BLaER1 (cell line): ENCODE data around the gene PPP1R15B.

Experiments used
- H3K27ac ChIP-seq: shearing (Covaris generic); formaldehyde crosslinking; 2 replicates; pipeline ENCODE4 v1.8.1; 2022
- H3K27me3 ChIP-seq: shearing (Covaris generic); formaldehyde crosslinking; 2 replicates; pipeline ENCODE4 v1.8.1; 2022
- H3K36me3 ChIP-seq: shearing (Covaris generic); formaldehyde crosslinking; 2 replicates; pipeline ENCODE4 v1.8.1; 2022
- H3K4me1 ChIP-seq: shearing (Covaris generic); formaldehyde crosslinking; 2 replicates; pipeline ENCODE4 v1.8.1; 2022
- H3K4me2 ChIP-seq: shearing (Covaris generic); formaldehyde crosslinking; 2 replicates; pipeline ENCODE4 v1.8.1; 2022
- H3K4me3 ChIP-seq: shearing (Covaris generic); formaldehyde crosslinking; 2 replicates; pipeline ENCODE4 v1.8.1; 2022
- H3K9ac ChIP-seq: shearing (Covaris generic); formaldehyde crosslinking; 2 replicates; pipeline ENCODE4 v1.8.1; 2022
- H3K9me3 ChIP-seq: shearing (Covaris generic); formaldehyde crosslinking; 2 replicates; pipeline ENCODE4 v1.8.1; 2022
- H4K20me1 ChIP-seq: shearing (Covaris generic); formaldehyde crosslinking; 2 replicates; pipeline ENCODE4 v1.8.1; 2022
- Cebpa-rat ChIP-seq: shearing (Covaris generic); IDR thresholded peaks from 2 replicates; pipeline ENCODE4 v1.8.1; 2022

Gene PPP1R15B

GRCh38 chr1:204445860-204446412 is 34.3 kb upstream of the PPP1R15B start:
- H3K4me3 ChIP-seq, result no peak overlapping the region
- TF ChIP-seq Cebpa-rat, result no peak
- peaks cover 54% of the 10 kb centered on the region for H3K4me1 ChIP-seq
- H3K9me3 ChIP-seq, result no peaks in the 10 kb centered on the region
- H3K27ac ChIP-seq, result no peak overlapping the region
- no peaks in the 10 kb centered on the region for H4K20me1 ChIP-seq
- H3K27me3 ChIP-seq, result no peaks in the 10 kb centered on the region
- peaks cover 91% of the 10 kb centered on the region for H3K36me3 ChIP-seq
- no peak overlapping the region for H3K9ac ChIP-seq
- peak overlapping the region; percentile 43 for H3K4me2 ChIP-seq

- Histone ChIP-seq H4K20me1 (no peaks in the 10 kb centered on the region), H3K27me3 (no peaks in the 10 kb centered on the region), H3K27ac (no peak overlapping the region), H3K4me2 (no peak overlapping the region), H3K4me3 (no peak overlapping the region), H3K36me3 (peaks cover 94% of the 10 kb centered on the region), H3K4me1 (peaks cover 35% of the 10 kb centered on the region), H3K9ac (no peak overlapping the region), H3K9me3 (no peaks in the 10 kb centered on the region)
- no peak for TF ChIP-seq Cebpa-rat
Observed at GRCh38 chr1:204443871-204444581, 32.4 kb upstream of the PPP1R15B start.

- Histone ChIP-seq H3K27me3 (no peaks in the 10 kb centered on the region), H3K4me2 (no peak overlapping the region), H3K36me3 (peaks cover 94% of the 10 kb centered on the region), H3K9me3 (no peaks in the 10 kb centered on the region), H3K4me3 (no peak overlapping the region), H3K9ac (no peak overlapping the region), H3K27ac (no peak overlapping the region), H3K4me1 (peaks cover 27% of the 10 kb centered on the region), H4K20me1 (no peaks in the 10 kb centered on the region)
- no peak for TF ChIP-seq Cebpa-rat
Observed at GRCh38 chr1:204443260-204443619, 31.6 kb upstream of the PPP1R15B start.

- no peaks in the 10 kb centered on the region for H3K9me3 ChIP-seq
- no peaks in the 10 kb centered on the region for H3K27me3 ChIP-seq
- H4K20me1 ChIP-seq, result no peaks in the 10 kb centered on the region
- H3K36me3 ChIP-seq, result peaks cover 94% of the 10 kb centered on the region
- peaks cover 21% of the 10 kb centered on the region for H3K4me1 ChIP-seq
- no peak overlapping the region for H3K4me3 ChIP-seq
- H3K4me2 ChIP-seq, result no peak overlapping the region
- H3K27ac ChIP-seq, result no peak overlapping the region
- no peak for TF ChIP-seq Cebpa-rat
- H3K9ac ChIP-seq, result no peak overlapping the region
Observed at GRCh38 chr1:204442376-204443259, 31.0 kb upstream of the PPP1R15B start.

GRCh38 chr1:204441558-204441957 is 29.9 kb upstream of the PPP1R15B start:
- no peak overlapping the region for H3K4me3 ChIP-seq
- H3K4me1 ChIP-seq, result peaks cover 10% of the 10 kb centered on the region
- no peaks in the 10 kb centered on the region for H3K27me3 ChIP-seq
- no peaks in the 10 kb centered on the region for H4K20me1 ChIP-seq
- H3K36me3 ChIP-seq, result peaks cover 98% of the 10 kb centered on the region
- no peaks in the 10 kb centered on the region for H3K9me3 ChIP-seq
- no peak for TF ChIP-seq Cebpa-rat
- no peak overlapping the region for H3K4me2 ChIP-seq
- no peak overlapping the region for H3K9ac ChIP-seq
- no peak overlapping the region for H3K27ac ChIP-seq

- H4K20me1 ChIP-seq, result no peaks in the 10 kb centered on the region
- H3K4me1 ChIP-seq, result no peaks in the 10 kb centered on the region
- no peaks in the 10 kb centered on the region for H3K9me3 ChIP-seq
- H3K27me3 ChIP-seq, result no peaks in the 10 kb centered on the region
- H3K9ac ChIP-seq, result no peak overlapping the region
- no peak for TF ChIP-seq Cebpa-rat
- no peak overlapping the region for H3K4me3 ChIP-seq
- no peak overlapping the region for H3K4me2 ChIP-seq
- no peak overlapping the region for H3K27ac ChIP-seq
- peaks cover 100% of the 10 kb centered on the region for H3K36me3 ChIP-seq
Observed at GRCh38 chr1:204439621-204440375, 28.2 kb upstream of the PPP1R15B start.

GRCh38 chr1:204438628-204439027 is 27.0 kb upstream of the PPP1R15B start:
- H3K27me3 ChIP-seq, result no peaks in the 10 kb centered on the region
- H3K9me3 ChIP-seq, result no peaks in the 10 kb centered on the region
- no peak for TF ChIP-seq Cebpa-rat
- no peak overlapping the region for H3K27ac ChIP-seq
- H4K20me1 ChIP-seq, result no peaks in the 10 kb centered on the region
- H3K9ac ChIP-seq, result no peak overlapping the region
- no peaks in the 10 kb centered on the region for H3K4me1 ChIP-seq
- H3K4me3 ChIP-seq, result no peak overlapping the region
- peaks cover 100% of the 10 kb centered on the region for H3K36me3 ChIP-seq
- H3K4me2 ChIP-seq, result no peak overlapping the region

- H3K36me3 ChIP-seq, result peaks cover 100% of the 10 kb centered on the region
- no peak overlapping the region for H3K4me2 ChIP-seq
- 0 out of 2 replicates have a peak overlapping the region, but pooled peaks have one; percentile 28 for H3K9ac ChIP-seq
Observed at GRCh38 chr1:204437796-204438570, 26.4 kb upstream of the PPP1R15B start.

GRCh38 chr1:204435872-204436271 is 24.3 kb upstream of the PPP1R15B start:
- Histone ChIP-seq H3K4me2 (no peak overlapping the region), H3K36me3 (peaks cover 98% of the 10 kb centered on the region), H3K4me3 (no peak overlapping the region), H3K4me1 (no peaks in the 10 kb centered on the region), H3K9ac (no peak overlapping the region), H3K9me3 (no peaks in the 10 kb centered on the region), H4K20me1 (no peaks in the 10 kb centered on the region), H3K27me3 (no peaks in the 10 kb centered on the region), H3K27ac (no peak overlapping the region)
- no peak for TF ChIP-seq Cebpa-rat

More at GRCh38 chr1:204437796-204438570, 26.4 kb upstream of the PPP1R15B start:
- TF ChIP-seq Cebpa-rat, result no peak
- Histone ChIP-seq H4K20me1 (no peaks in the 10 kb centered on the region), H3K9me3 (no peaks in the 10 kb centered on the region), H3K27ac (no peak overlapping the region), H3K4me1 (no peaks in the 10 kb centered on the region), H3K4me3 (no peak overlapping the region), H3K27me3 (no peaks in the 10 kb centered on the region)
